Endothelial cell of umbilical vein (primary cell): ENCODE data around the gene UPK3A. TPM values are rescaled to one million over a fixed set of nuclear protein-coding genes. Genes with fewer than 3 reads are reported as not detected.

Experiments
- BruUV-seq: library from RNA; stranded (reverse); fragments of 400-500 nt; replicated peaks from 2 replicates; lab custom pipeline; 2021; lab: Mats Ljungman, UMichigan
- CTCF ChIA-PET: fragments of 300-600, 350-600 bp; sonication (Branson Sonifier 250); formaldehyde crosslinking; loops from one replicate; lab custom pipeline; 2021; ENCODE audit warnings: antibody characterized with exemption, inconsistent platforms; lab: Charles Lee
- POLR2A ChIA-PET: fragments of 300-600, 350-600 bp; sonication (Branson Sonifier 250); formaldehyde crosslinking; loops from one replicate; lab custom pipeline; 2021; ENCODE audit warnings: antibody characterized with exemption, inconsistent platforms; lab: Charles Lee
- DNase-seq: peaks from one replicate; pipeline ENCODE4 v3.0.0-alpha.2; 2011; ENCODE audit warnings: low read depth, low spot score
- FAIRE-seq: peaks from 2 replicates; lab custom pipeline; 2011; peaks lifted over from hg19 to GRCh38; lab: Jason Lieb, UNC
- H2AFZ ChIP-seq: 2 replicates; pipeline ENCODE4 v1.6.0; 2012; ENCODE audit warnings: low read depth, low read length, control low read depth, inconsistent platforms
- H3K27ac ChIP-seq: 2 replicates; pipeline ENCODE4 v1.5.1; 2011; ENCODE audit warnings: low read depth, mild to moderate bottlenecking, control low read depth, low read length, moderate library complexity; ENCODE audit not compliant: insufficient read depth
- H3K27me3 ChIP-seq, 2 experiments: 2 replicates each; pipeline versions ENCODE4 v1.6.0 to v1.6.1; 2011; ENCODE audit warnings: low read length in 2 of 2, mixed read lengths in 1 of 2; ENCODE audit not compliant: control insufficient read depth in 2 of 2, insufficient read depth in 2 of 2
- H3K36me3 ChIP-seq, 2 experiments: 2 replicates in 1 of 2; 3 replicates in 1 of 2; pipeline ENCODE4 v1.5.1; 2011; ENCODE audit warnings: low read length in 2 of 2, mild to moderate bottlenecking in 1 of 2, moderate library complexity in 1 of 2; ENCODE audit not compliant: control insufficient read depth in 2 of 2, insufficient read depth in 2 of 2; ENCODE audit errors: extremely low read depth in 1 of 2
- H3K4me1 ChIP-seq: 3 replicates; pipeline ENCODE4 v1.5.1; 2011; ENCODE audit warnings: mild to moderate bottlenecking, low read length; ENCODE audit not compliant: control insufficient read depth, insufficient read depth; ENCODE audit errors: extremely low read depth
- H3K4me2 ChIP-seq: 2 replicates; pipeline ENCODE4 v1.6.1; 2011; ENCODE audit warnings: low read length, control low read depth, mixed read lengths; ENCODE audit not compliant: insufficient read depth
- H3K4me3 ChIP-seq, 3 experiments: fragments of 200-600 bp in 1 of 3; sonication (generic), shearing (Covaris generic) in 1 of 3; replicated peaks in 1 of 3; 2 replicates each; pipeline ENCODE4 v1.5.1; 2011 to 2016; ENCODE audit warnings: control low read depth in 3 of 3, low read length in 3 of 3, mild to moderate bottlenecking in 2 of 3, inconsistent platforms in 1 of 3, low read depth in 1 of 3, moderate library complexity in 1 of 3; ENCODE audit not compliant: insufficient read depth in 1 of 3
- H3K79me2 ChIP-seq: 2 replicates; pipeline ENCODE4 v1.6.0; 2012; ENCODE audit warnings: low read length, inconsistent platforms; ENCODE audit not compliant: control insufficient read depth, insufficient read depth
- H3K9ac ChIP-seq: replicated peaks from 2 replicates; pipeline ENCODE3; 2011; ENCODE audit warnings: low read length, control low read depth; ENCODE audit not compliant: insufficient read depth; ENCODE audit errors: extremely low read depth
- H3K9me1 ChIP-seq: replicated peaks from 3 replicates; pipeline ENCODE4 v1.6.0; 2011; ENCODE audit warnings: mild to moderate bottlenecking, low read length; ENCODE audit not compliant: control insufficient read depth, insufficient read depth; ENCODE audit errors: extremely low read depth
- H3K9me3 ChIP-seq: replicated peaks from 2 replicates; pipeline ENCODE4 v1.5.1; 2012; ENCODE audit warnings: low read length, inconsistent platforms; ENCODE audit not compliant: control insufficient read depth, insufficient read depth
- H4K20me1 ChIP-seq: replicated peaks from 2 replicates; pipeline ENCODE3; 2011; ENCODE audit warnings: mild to moderate bottlenecking, low read length; ENCODE audit not compliant: control insufficient read depth, insufficient read depth; ENCODE audit errors: extremely low read depth
- EZH2 ChIP-seq: IDR thresholded peaks from 2 replicates; pipeline ENCODE4 v1.6.1; 2012; ENCODE audit warnings: borderline replicate concordance, low read depth, mild to moderate bottlenecking, moderate library complexity, low read length, inconsistent platforms; ENCODE audit not compliant: severe bottlenecking
- FOS ChIP-seq: IDR thresholded peaks from 2 replicates; pipeline ENCODE4 v1.6.1; 2011; ENCODE audit warnings: mild to moderate bottlenecking, low read length, moderate library complexity, borderline replicate concordance; ENCODE audit not compliant: insufficient read depth
- GATA2 ChIP-seq: IDR thresholded peaks from 2 replicates; pipeline ENCODE4 v1.7.0; 2011; ENCODE audit warnings: low read depth, mild to moderate bottlenecking, moderate library complexity, mixed read lengths, low read length; ENCODE audit not compliant: insufficient read length, insufficient read depth
- JUN ChIP-seq: IDR thresholded peaks from 2 replicates; pipeline ENCODE4 v1.6.1; 2011; ENCODE audit warnings: borderline replicate concordance, low read depth; ENCODE audit not compliant: insufficient read length, insufficient read depth
- MYC ChIP-seq: IDR thresholded peaks from one replicate; pipeline ENCODE4 v1.6.1; 2011; ENCODE audit warnings: mild to moderate bottlenecking, low read depth, low read length
- POLR2A ChIP-seq: IDR thresholded peaks from 2 replicates; pipeline ENCODE4 v1.6.1; 2012; ENCODE audit warnings: low read depth, mild to moderate bottlenecking, control low read depth, low read length
- POLR2AphosphoS5 ChIP-seq: IDR thresholded peaks from 2 replicates; pipeline ENCODE4 v1.6.1; 2012; ENCODE audit warnings: low read depth, mild to moderate bottlenecking, control low read depth, low read length, moderate library complexity; ENCODE audit not compliant: insufficient read depth
- dilution Hi-C: fragments of 300-500 bp; cut with MboI; formaldehyde crosslinking; loops from one replicate; pipeline ENCODE4 v1.15.0; 2019; ENCODE audit warnings: low sequenced_read_pairs; ENCODE audit not compliant: extremely low pct_ligation_motif_present
- intact Hi-C: fragments of 100-400 bp; cut with micrococcal nuclease; formaldehyde crosslinking; loops from one replicate; pipeline ENCODE4 v1.10.0; 2022
- polyA plus RNA-seq, 4 experiments: library from polyadenylated mRNA; depleted of rRNA in 3 of 4; stranded (reverse) in 3 of 4; unstranded in 1 of 4; fragments of >200 nt; gene quantifications; 2 replicates each; pipeline versions ENCODE4 v1.2.1 to v1.2.3, GENCODE V29; 2011 to 2012; ENCODE audit warnings: missing spikeins in 1 of 4
- total RNA-seq: library from RNA; stranded (reverse); gene quantifications from 2 replicates; pipeline ENCODE4 v1.2.3, GENCODE V29; 2021
- TF ChIP-seq, protein P1 (sequence below): IDR thresholded peaks from 2 replicates; pipeline ENCODE4 v1.6.1; 2011; ENCODE audit not compliant: insufficient read depth, insufficient read length
- TF ChIP-seq, protein P2 (sequence below), 2 donors: IDR thresholded peaks; 1 replicate in 1 of 2; 2 replicates in 1 of 2; pipeline ENCODE4 v1.5.1; 2011; ENCODE audit warnings: low read length in 2 of 2, mild to moderate bottlenecking in 2 of 2, moderate library complexity in 2 of 2, control low read depth in 1 of 2, inconsistent platforms in 1 of 2, low read depth in 1 of 2; ENCODE audit not compliant: insufficient read depth in 1 of 2; ENCODE audit errors: extremely low read depth in 1 of 2

UPK3A gene
- total and polyA plus RNA-seq, 2 donors (not counting 3 experiments of a cell fraction or from before 2014, with no cell fraction given), result not detected

DNA sequence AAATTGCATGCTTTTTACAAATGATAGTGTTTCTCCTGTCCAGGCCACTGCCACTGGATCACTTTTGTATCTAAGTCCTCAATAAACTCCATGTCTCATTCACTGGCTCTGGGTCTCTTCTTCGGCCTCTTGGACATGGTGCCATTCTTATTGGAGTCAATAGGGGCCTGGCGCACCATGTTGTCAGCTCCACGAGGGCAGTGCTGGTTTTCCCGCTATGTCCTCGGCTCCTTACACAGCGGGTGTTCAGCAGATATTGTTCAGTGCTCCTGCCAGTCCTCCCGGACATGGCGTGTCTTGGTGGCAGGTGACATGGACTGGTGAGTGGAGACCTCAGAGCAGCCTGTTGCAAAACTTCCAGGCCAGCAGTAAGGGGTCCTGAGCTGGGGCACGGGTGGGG, 21.4 kb downstream of the UPK3A start:
- no peaks in the 10 kb centered on the region for H3K9me1 ChIP-seq
- H3K27me3 ChIP-seq, result no peaks in the 10 kb centered on the region
- no peak overlapping the region for H3K9ac ChIP-seq
- no peak overlapping the region for H3K4me2 ChIP-seq
- H3K79me2 ChIP-seq, result peaks cover 11% of the 10 kb centered on the region
- TF ChIP-seq JUN (no peak), MYC (no peak), FOS (no peak), EZH2 (no peak), GATA2 (no peak), POLR2AphosphoS5 (no peak), POLR2A (no peak)
- TF ChIP-seq, protein P1, sequence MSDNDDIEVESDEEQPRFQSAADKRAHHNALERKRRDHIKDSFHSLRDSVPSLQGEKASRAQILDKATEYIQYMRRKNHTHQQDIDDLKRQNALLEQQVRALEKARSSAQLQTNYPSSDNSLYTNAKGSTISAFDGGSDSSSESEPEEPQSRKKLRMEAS, result no peak
- TF ChIP-seq, protein P2, sequence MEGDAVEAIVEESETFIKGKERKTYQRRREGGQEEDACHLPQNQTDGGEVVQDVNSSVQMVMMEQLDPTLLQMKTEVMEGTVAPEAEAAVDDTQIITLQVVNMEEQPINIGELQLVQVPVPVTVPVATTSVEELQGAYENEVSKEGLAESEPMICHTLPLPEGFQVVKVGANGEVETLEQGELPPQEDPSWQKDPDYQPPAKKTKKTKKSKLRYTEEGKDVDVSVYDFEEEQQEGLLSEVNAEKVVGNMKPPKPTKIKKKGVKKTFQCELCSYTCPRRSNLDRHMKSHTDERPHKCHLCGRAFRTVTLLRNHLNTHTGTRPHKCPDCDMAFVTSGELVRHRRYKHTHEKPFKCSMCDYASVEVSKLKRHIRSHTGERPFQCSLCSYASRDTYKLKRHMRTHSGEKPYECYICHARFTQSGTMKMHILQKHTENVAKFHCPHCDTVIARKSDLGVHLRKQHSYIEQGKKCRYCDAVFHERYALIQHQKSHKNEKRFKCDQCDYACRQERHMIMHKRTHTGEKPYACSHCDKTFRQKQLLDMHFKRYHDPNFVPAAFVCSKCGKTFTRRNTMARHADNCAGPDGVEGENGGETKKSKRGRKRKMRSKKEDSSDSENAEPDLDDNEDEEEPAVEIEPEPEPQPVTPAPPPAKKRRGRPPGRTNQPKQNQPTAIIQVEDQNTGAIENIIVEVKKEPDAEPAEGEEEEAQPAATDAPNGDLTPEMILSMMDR (IDR thresholded peaks at IDR 0.05; ENCODE audit: extremely low read depth in 1 of 2, insufficient read depth in 1 of 2, low read depth in 1 of 2, low read length in 2 of 2), result no peak
- FAIRE-seq, result no peak
- intact Hi-C loops (no loop called here), dilution Hi-C loops (no loop called here)
- no TSS peak for BruUV-seq
- no peak overlapping the region for H2AFZ ChIP-seq
- H3K4me1 ChIP-seq, result peaks cover 13% of the 10 kb centered on the region
- no peak overlapping the region for H3K27ac ChIP-seq
- no peaks in the 10 kb centered on the region for H3K36me3 ChIP-seq
- POLR2A ChIA-PET, result no interaction called here
- no peak overlapping the region for H3K4me3 ChIP-seq
- CTCF ChIA-PET, result interaction anchor here (0.9 kb wide), 1 partner anchor 11 kb away, joined by 3 read pairs; no protein-coding TSS in a partner anchor
- H4K20me1 ChIP-seq, result no peaks in the 10 kb centered on the region
- DNase-seq, result no peak
- no peaks in the 10 kb centered on the region for H3K9me3 ChIP-seq
